GM23338 (cell line): Measurements from ENCODE around the gene CDC42EP5. TPM values are rescaled to one million over a fixed set of nuclear protein-coding genes. Genes with fewer than 3 reads are reported as not detected.

Experiments
- ATAC-seq: fragments of 200-7000 bp; cut with Tn5 transposase; 3 replicates; pipeline ENCODE4 v1.9.1; 2020
- DNase-seq: peaks from one replicate; pipeline ENCODE4 v3.0.0-alpha.2; 2015; ENCODE audit warnings: low spot score
- H2AFZ ChIP-seq: fragments of 200-600 bp; sonication (generic); 2 replicates; pipeline ENCODE4 v1.8.0; 2016; ENCODE audit warnings: antibody characterized with exemption, mild to moderate bottlenecking, moderate library complexity
- H3F3A ChIP-seq: fragments of 200-600 bp; sonication (generic); replicated peaks from 2 replicates; pipeline ENCODE4 v1.8.0; 2017; ENCODE audit warnings: antibody characterized with exemption, mixed run types, low read depth
- H3K27ac ChIP-seq: fragments of 200-600 bp; sonication (generic); 2 replicates; pipeline ENCODE4 v1.6.1; 2016; ENCODE audit warnings: low read depth
- H3K27me3 ChIP-seq: fragments of 200-600 bp; sonication (generic); 2 replicates; pipeline ENCODE4 v1.8.0; 2016; ENCODE audit warnings: mild to moderate bottlenecking, mixed run types, moderate library complexity; ENCODE audit not compliant: insufficient read depth
- H3K36me3 ChIP-seq: fragments of 200-600 bp; sonication (generic); 2 replicates; pipeline ENCODE4 v1.8.0; 2016; ENCODE audit warnings: mild to moderate bottlenecking; ENCODE audit not compliant: insufficient read depth
- H3K4me1 ChIP-seq: fragments of 200-600 bp; sonication (generic); 2 replicates; pipeline ENCODE4 v1.8.0; 2016; ENCODE audit warnings: mild to moderate bottlenecking, moderate library complexity; ENCODE audit not compliant: insufficient read depth
- H3K4me2 ChIP-seq: fragments of 200-600 bp; sonication (generic); 2 replicates; pipeline ENCODE4 v1.7.1; 2017; ENCODE audit warnings: mixed run types
- H3K4me3 ChIP-seq: fragments of 200-600 bp; sonication (generic); 2 replicates; pipeline ENCODE4 v1.6.1; 2016; ENCODE audit warnings: mixed run types
- H3K79me2 ChIP-seq: fragments of 200-600 bp; sonication (generic); replicated peaks from 2 replicates; pipeline ENCODE4 v1.8.0; 2017; ENCODE audit warnings: mild to moderate bottlenecking; ENCODE audit not compliant: insufficient read depth
- H3K9me2 ChIP-seq: fragments of 200-600 bp; sonication (generic); 2 replicates; pipeline ENCODE4 v1.8.0; 2017; ENCODE audit not compliant: insufficient read depth
- H4K20me1 ChIP-seq: fragments of 200-600 bp; sonication (generic); replicated peaks from 2 replicates; pipeline ENCODE4 v1.8.0; 2017; ENCODE audit warnings: mild to moderate bottlenecking; ENCODE audit not compliant: insufficient read depth
- H3K27ac Mint-ChIP-seq: 2 replicates; pipeline ENCODE4 v1.8.0; 2020; ENCODE audit warnings: inconsistent platforms, mild to moderate bottlenecking, moderate library complexity, mixed read lengths
- H3K27me3 Mint-ChIP-seq: 3 replicates; pipeline ENCODE4 v1.8.0; 2022; ENCODE audit warnings: low read depth, mild to moderate bottlenecking, moderate library complexity, mixed read lengths, inconsistent platforms; ENCODE audit not compliant: insufficient read depth, poor library complexity
- H3K36me3 Mint-ChIP-seq: 3 replicates; pipeline ENCODE4 v1.8.0; 2021; ENCODE audit warnings: low read depth, mild to moderate bottlenecking, inconsistent platforms, moderate library complexity, mixed read lengths
- H3K4me1 Mint-ChIP-seq: 3 replicates; pipeline ENCODE4 v1.8.0; 2020; ENCODE audit warnings: mild to moderate bottlenecking, inconsistent platforms, mixed read lengths
- H3K4me3 Mint-ChIP-seq: 3 replicates; pipeline ENCODE4 v1.8.0; 2021; ENCODE audit warnings: moderate library complexity, mild to moderate bottlenecking, inconsistent platforms, mixed read lengths
- H3K9me3 Mint-ChIP-seq: 3 replicates; pipeline ENCODE4 v1.8.0; 2020; ENCODE audit warnings: moderate library complexity, mild to moderate bottlenecking, inconsistent platforms, mixed read lengths
- CREB1 ChIP-seq: fragments of 250-450 bp; sonication (Bioruptor Pico); IDR thresholded peaks from 2 replicates; pipeline ENCODE4 v1.5.0; 2020; ENCODE audit warnings: low read depth, mild to moderate bottlenecking, moderate library complexity
- EZH2 ChIP-seq: fragments of 200-600 bp; sonication (generic); IDR thresholded peaks from one replicate; pipeline ENCODE4 v1.8.0; 2017; ENCODE audit warnings: antibody characterized with exemption, mild to moderate bottlenecking, low read depth; ENCODE audit not compliant: unreplicated experiment
- EZH2phosphoT487 ChIP-seq: fragments of 200-600 bp; sonication (generic); IDR thresholded peaks from one replicate; pipeline ENCODE4 v1.8.1; 2018; ENCODE audit warnings: antibody characterized with exemption; ENCODE audit not compliant: unreplicated experiment
- JUNB ChIP-seq: IDR thresholded peaks from one replicate; pipeline ENCODE4 v1.6.1; 2016; ENCODE audit warnings: antibody characterized with exemption; ENCODE audit not compliant: unreplicated experiment
- NANOG ChIP-seq: IDR thresholded peaks from 2 replicates; pipeline ENCODE4 v1.6.1; 2016; ENCODE audit warnings: antibody characterized with exemption, borderline replicate concordance
- POLR2AphosphoS5 ChIP-seq: IDR thresholded peaks from 2 replicates; pipeline ENCODE4 v1.6.1; 2016; ENCODE audit warnings: antibody characterized with exemption, low read depth
- STAT1 ChIP-seq: IDR thresholded peaks from one replicate; pipeline ENCODE4 v1.6.1; 2016; ENCODE audit warnings: antibody characterized with exemption; ENCODE audit not compliant: unreplicated experiment
- ZNF114 ChIP-seq: fragments of 250-450 bp; sonication (Bioruptor Pico); IDR thresholded peaks from 2 replicates; pipeline ENCODE4 v1.5.0; 2020; ENCODE audit warnings: mild to moderate bottlenecking, moderate library complexity
- ZNF331 ChIP-seq: fragments of 250-450 bp; sonication (Bioruptor Pico); IDR thresholded peaks from 2 replicates; pipeline ENCODE4 v1.5.0; 2020; ENCODE audit warnings: low read depth, mild to moderate bottlenecking, moderate library complexity
- polyA plus RNA-seq: library from polyadenylated mRNA; unstranded; fragments of >200 nt; fragmentation: Nextera tagmentation; extraction: Ambion mirVana; gene quantifications from 2 replicates; pipeline ENCODE4 v1.2.1, GENCODE V29; 2016
- total RNA-seq: library from RNA; depleted of rRNA; stranded (reverse); fragments of >200 nt; shearing (Covaris generic); gene quantifications from 2 replicates; pipeline ENCODE4 v1.2.3, GENCODE V29; 2014
- TF ChIP-seq, protein P1 (sequence below): IDR thresholded peaks from 2 replicates; pipeline ENCODE4 v1.6.1; 2016; ENCODE audit warnings: antibody characterized with exemption
- TF ChIP-seq, protein P2 (sequence below), 2 experiments: fragments of 200-600 bp in 1 of 2; sonication (generic) in 1 of 2; conservative IDR thresholded peaks; 2 replicates each; pipeline versions ENCODE4 v1.5.1 to v1.6.1; 2016 to 2017; ENCODE audit warnings: antibody characterized with exemption in 2 of 2, low read depth in 2 of 2, mild to moderate bottlenecking in 2 of 2, moderate library complexity in 1 of 2
- TF ChIP-seq, protein P3 (sequence below): IDR thresholded peaks from one replicate; pipeline ENCODE4 v1.6.1; 2018; ENCODE audit warnings: antibody characterized with exemption; ENCODE audit not compliant: unreplicated experiment
- TF ChIP-seq, protein P4 (sequence below): fragments of 250-450 bp; sonication (Bioruptor Pico); IDR thresholded peaks from 2 replicates; pipeline ENCODE4 v1.5.0; 2020; ENCODE audit warnings: mild to moderate bottlenecking, moderate library complexity

CDC42EP5 gene
- total and polyA plus RNA-seq, 2 experiments from 2014 or later, result 1.4 to 3.4 TPM

DNA sequence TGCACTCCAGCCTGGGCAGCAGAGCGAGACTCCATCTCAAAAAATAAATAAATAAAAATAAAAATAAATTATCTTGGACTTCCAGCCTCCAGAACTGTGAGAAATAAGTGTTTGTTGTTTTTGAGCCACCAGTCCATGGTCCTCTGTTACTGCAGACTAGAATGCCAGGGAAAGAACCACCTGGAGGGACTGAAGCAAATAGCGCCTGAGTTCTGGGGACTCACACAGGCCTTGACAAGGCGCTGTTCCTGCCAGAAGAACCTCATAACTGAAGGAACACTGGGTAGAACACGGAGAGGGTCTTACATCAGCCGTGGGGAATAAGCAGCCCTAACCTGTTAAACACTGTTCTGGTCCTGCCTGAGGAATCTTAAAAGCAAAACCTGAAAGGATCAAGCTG lies 32.5 kb downstream of the CDC42EP5 start:
- Mint-ChIP-seq H3K9me3 (no peaks in the 10 kb centered on the region; the same call in 2 of the 3 replicates), H3K4me3 (no peak overlapping the region), H3K4me1 (peaks cover 28% of the 10 kb centered on the region), H3K27me3 (peaks cover 12% of the 10 kb centered on the region), H3K27ac (no peak overlapping the region), H3K36me3 (peaks cover 38% of the 10 kb centered on the region)
- no peak overlapping the region for H3K4me2 ChIP-seq
- H3K4me1 ChIP-seq, result peaks cover 15% of the 10 kb centered on the region
- no peak overlapping the region for H3K27ac ChIP-seq
- H2AFZ ChIP-seq, result no peak overlapping the region
- no peak overlapping the region for H3K4me3 ChIP-seq
- H3K9me2 ChIP-seq, result no peaks in the 10 kb centered on the region
- ATAC-seq (no peak), DNase-seq (no peak)
- TF ChIP-seq STAT1 (no peak), ZNF114 (no peak), EZH2 (no peak), NANOG (no peak), CREB1 (no peak), JUNB (no peak), EZH2phosphoT487 (no peak), ZNF331 (CRISPR knock-in tag) (no peak), POLR2AphosphoS5 (no peak)
- TF ChIP-seq, protein P1, sequence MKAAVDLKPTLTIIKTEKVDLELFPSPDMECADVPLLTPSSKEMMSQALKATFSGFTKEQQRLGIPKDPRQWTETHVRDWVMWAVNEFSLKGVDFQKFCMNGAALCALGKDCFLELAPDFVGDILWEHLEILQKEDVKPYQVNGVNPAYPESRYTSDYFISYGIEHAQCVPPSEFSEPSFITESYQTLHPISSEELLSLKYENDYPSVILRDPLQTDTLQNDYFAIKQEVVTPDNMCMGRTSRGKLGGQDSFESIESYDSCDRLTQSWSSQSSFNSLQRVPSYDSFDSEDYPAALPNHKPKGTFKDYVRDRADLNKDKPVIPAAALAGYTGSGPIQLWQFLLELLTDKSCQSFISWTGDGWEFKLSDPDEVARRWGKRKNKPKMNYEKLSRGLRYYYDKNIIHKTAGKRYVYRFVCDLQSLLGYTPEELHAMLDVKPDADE, result no peak
- TF ChIP-seq, protein P2, sequence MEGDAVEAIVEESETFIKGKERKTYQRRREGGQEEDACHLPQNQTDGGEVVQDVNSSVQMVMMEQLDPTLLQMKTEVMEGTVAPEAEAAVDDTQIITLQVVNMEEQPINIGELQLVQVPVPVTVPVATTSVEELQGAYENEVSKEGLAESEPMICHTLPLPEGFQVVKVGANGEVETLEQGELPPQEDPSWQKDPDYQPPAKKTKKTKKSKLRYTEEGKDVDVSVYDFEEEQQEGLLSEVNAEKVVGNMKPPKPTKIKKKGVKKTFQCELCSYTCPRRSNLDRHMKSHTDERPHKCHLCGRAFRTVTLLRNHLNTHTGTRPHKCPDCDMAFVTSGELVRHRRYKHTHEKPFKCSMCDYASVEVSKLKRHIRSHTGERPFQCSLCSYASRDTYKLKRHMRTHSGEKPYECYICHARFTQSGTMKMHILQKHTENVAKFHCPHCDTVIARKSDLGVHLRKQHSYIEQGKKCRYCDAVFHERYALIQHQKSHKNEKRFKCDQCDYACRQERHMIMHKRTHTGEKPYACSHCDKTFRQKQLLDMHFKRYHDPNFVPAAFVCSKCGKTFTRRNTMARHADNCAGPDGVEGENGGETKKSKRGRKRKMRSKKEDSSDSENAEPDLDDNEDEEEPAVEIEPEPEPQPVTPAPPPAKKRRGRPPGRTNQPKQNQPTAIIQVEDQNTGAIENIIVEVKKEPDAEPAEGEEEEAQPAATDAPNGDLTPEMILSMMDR (conservative IDR thresholded peaks at IDR 0.05; ENCODE audit: low read depth in 2 of 2), result no peak
- TF ChIP-seq, protein P3, sequence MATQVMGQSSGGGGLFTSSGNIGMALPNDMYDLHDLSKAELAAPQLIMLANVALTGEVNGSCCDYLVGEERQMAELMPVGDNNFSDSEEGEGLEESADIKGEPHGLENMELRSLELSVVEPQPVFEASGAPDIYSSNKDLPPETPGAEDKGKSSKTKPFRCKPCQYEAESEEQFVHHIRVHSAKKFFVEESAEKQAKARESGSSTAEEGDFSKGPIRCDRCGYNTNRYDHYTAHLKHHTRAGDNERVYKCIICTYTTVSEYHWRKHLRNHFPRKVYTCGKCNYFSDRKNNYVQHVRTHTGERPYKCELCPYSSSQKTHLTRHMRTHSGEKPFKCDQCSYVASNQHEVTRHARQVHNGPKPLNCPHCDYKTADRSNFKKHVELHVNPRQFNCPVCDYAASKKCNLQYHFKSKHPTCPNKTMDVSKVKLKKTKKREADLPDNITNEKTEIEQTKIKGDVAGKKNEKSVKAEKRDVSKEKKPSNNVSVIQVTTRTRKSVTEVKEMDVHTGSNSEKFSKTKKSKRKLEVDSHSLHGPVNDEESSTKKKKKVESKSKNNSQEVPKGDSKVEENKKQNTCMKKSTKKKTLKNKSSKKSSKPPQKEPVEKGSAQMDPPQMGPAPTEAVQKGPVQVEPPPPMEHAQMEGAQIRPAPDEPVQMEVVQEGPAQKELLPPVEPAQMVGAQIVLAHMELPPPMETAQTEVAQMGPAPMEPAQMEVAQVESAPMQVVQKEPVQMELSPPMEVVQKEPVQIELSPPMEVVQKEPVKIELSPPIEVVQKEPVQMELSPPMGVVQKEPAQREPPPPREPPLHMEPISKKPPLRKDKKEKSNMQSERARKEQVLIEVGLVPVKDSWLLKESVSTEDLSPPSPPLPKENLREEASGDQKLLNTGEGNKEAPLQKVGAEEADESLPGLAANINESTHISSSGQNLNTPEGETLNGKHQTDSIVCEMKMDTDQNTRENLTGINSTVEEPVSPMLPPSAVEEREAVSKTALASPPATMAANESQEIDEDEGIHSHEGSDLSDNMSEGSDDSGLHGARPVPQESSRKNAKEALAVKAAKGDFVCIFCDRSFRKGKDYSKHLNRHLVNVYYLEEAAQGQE, result no peak
- TF ChIP-seq, protein P4, sequence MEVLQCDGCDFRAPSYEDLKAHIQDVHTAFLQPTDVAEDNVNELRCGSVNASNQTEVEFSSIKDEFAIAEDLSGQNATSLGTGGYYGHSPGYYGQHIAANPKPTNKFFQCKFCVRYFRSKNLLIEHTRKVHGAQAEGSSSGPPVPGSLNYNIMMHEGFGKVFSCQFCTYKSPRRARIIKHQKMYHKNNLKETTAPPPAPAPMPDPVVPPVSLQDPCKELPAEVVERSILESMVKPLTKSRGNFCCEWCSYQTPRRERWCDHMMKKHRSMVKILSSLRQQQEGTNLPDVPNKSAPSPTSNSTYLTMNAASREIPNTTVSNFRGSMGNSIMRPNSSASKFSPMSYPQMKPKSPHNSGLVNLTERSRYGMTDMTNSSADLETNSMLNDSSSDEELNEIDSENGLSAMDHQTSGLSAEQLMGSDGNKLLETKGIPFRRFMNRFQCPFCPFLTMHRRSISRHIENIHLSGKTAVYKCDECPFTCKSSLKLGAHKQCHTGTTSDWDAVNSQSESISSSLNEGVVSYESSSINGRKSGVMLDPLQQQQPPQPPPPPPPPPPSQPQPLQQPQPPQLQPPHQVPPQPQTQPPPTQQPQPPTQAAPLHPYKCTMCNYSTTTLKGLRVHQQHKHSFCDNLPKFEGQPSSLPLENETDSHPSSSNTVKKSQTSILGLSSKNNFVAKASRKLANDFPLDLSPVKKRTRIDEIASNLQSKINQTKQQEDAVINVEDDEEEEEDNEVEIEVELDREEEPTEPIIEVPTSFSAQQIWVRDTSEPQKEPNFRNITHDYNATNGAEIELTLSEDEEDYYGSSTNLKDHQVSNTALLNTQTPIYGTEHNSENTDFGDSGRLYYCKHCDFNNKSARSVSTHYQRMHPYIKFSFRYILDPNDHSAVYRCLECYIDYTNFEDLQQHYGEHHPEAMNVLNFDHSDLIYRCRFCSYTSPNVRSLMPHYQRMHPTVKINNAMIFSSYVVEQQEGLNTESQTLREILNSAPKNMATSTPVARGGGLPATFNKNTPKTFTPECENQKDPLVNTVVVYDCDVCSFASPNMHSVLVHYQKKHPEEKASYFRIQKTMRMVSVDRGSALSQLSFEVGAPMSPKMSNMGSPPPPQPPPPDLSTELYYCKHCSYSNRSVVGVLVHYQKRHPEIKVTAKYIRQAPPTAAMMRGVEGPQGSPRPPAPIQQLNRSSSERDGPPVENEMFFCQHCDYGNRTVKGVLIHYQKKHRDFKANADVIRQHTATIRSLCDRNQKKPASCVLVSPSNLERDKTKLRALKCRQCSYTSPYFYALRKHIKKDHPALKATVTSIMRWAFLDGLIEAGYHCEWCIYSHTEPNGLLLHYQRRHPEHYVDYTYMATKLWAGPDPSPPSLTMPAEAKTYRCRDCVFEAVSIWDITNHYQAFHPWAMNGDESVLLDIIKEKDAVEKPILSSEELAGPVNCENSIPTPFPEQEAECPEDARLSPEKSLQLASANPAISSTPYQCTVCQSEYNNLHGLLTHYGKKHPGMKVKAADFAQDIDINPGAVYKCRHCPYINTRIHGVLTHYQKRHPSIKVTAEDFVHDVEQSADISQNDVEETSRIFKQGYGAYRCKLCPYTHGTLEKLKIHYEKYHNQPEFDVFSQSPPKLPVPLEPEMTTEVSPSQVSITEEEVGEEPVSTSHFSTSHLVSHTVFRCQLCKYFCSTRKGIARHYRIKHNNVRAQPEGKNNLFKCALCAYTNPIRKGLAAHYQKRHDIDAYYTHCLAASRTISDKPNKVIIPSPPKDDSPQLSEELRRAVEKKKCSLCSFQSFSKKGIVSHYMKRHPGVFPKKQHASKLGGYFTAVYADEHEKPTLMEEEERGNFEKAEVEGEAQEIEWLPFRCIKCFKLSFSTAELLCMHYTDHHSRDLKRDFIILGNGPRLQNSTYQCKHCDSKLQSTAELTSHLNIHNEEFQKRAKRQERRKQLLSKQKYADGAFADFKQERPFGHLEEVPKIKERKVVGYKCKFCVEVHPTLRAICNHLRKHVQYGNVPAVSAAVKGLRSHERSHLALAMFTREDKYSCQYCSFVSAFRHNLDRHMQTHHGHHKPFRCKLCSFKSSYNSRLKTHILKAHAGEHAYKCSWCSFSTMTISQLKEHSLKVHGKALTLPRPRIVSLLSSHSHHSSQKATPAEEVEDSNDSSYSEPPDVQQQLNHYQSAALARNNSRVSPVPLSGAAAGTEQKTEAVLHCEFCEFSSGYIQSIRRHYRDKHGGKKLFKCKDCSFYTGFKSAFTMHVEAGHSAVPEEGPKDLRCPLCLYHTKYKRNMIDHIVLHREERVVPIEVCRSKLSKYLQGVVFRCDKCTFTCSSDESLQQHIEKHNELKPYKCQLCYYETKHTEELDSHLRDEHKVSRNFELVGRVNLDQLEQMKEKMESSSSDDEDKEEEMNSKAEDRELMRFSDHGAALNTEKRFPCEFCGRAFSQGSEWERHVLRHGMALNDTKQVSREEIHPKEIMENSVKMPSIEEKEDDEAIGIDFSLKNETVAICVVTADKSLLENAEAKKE (CRISPR knock-in tag), result no peak
- peaks cover 9% of the 10 kb centered on the region; the same call in 1 of the 2 replicates for H4K20me1 ChIP-seq
- 0 out of 2 replicates have a peak, but pooled peaks cover 4% of the 10 kb centered on the region for H3F3A ChIP-seq
- H3K79me2 ChIP-seq, result peaks cover 3% of the 10 kb centered on the region
- no peaks in the 10 kb centered on the region for H3K27me3 ChIP-seq
- H3K36me3 ChIP-seq, result no peaks in the 10 kb centered on the region
